Prostate gland (tissue), 2 donors: ENCODE measurements around the gene MITF. TPM values are rescaled to one million over a fixed set of nuclear protein-coding genes. Genes with fewer than 3 reads are reported as not detected.

Experiments used
- DNase-seq: peaks from one replicate; pipeline ENCODE4 v3.0.0-alpha.2; 2019; ENCODE audit warnings: low spot score
- H3K27ac ChIP-seq, 2 donors: fragments of 200-600 bp; sonication (generic); 2 replicates each; pipeline ENCODE4 v1.5.1; 2017 to 2019
- H3K27me3 ChIP-seq: fragments of 200-600 bp; sonication (generic); replicated peaks from 2 replicates; pipeline ENCODE4 v1.5.1; 2019; ENCODE audit not compliant: insufficient read depth
- H3K36me3 ChIP-seq, 2 donors: fragments of 200-600 bp; sonication (generic); 1 replicate in 1 of 2; 2 replicates in 1 of 2; pipeline versions ENCODE4 v1.5.1 to v1.8.1; 2017 to 2019
- H3K4me1 ChIP-seq: fragments of 200-600 bp; sonication (generic); replicated peaks from 2 replicates; pipeline ENCODE4 v1.5.1; 2019
- H3K4me3 ChIP-seq, 2 donors: fragments of 200-600 bp; sonication (generic); 2 replicates each; pipeline ENCODE4 v1.5.1; 2017 to 2019
- H3K9me3 ChIP-seq: fragments of 200-600 bp; sonication (generic); 2 replicates; pipeline ENCODE4 v1.5.1; 2017
- POLR2A ChIP-seq: fragments of 450-650 bp; IDR thresholded peaks from one replicate; pipeline ENCODE4 v1.6.1; 2016; ENCODE audit warnings: antibody characterized with exemption, mild to moderate bottlenecking
- POLR2AphosphoS5 ChIP-seq: sonication (generic); formaldehyde crosslinking; IDR thresholded peaks from one replicate; pipeline ENCODE4 v1.6.1; 2017; ENCODE audit warnings: antibody characterized with exemption
- WGBS: methylation state at CpG from one replicate; pipeline ENCODE4 v1.1.5; 2018; 5-methylcytosine and 5-hydroxymethylcytosine counted together
- intact Hi-C: fragments of 100-400 bp; cut with DNase I; formaldehyde crosslinking; loops from one replicate; pipeline ENCODE4 v1.14.2; 2022
- total RNA-seq, 2 donors: library from RNA; depleted of rRNA; stranded (reverse); fragments of >200 nt; gene quantifications; one replicate each; pipeline ENCODE4 v1.1.0, GENCODE V29; 2016
- TF ChIP-seq, protein P1 (sequence below), 4 experiments: fragments of 200-600 bp in 2 of 4; fragments of 450-650 bp in 2 of 4; sonication (generic) in 2 of 4; IDR thresholded peaks; 1 replicate in 3 of 4; 2 replicates in 1 of 4; pipeline ENCODE4 v1.5.1; 2016 to 2019; ENCODE audit warnings: antibody characterized with exemption in 4 of 4, mild to moderate bottlenecking in 2 of 4, moderate library complexity in 2 of 4

Gene MITF
- total RNA-seq, 2 donors from 2014 or later = 7.7 to 17.6 TPM

DNA sequence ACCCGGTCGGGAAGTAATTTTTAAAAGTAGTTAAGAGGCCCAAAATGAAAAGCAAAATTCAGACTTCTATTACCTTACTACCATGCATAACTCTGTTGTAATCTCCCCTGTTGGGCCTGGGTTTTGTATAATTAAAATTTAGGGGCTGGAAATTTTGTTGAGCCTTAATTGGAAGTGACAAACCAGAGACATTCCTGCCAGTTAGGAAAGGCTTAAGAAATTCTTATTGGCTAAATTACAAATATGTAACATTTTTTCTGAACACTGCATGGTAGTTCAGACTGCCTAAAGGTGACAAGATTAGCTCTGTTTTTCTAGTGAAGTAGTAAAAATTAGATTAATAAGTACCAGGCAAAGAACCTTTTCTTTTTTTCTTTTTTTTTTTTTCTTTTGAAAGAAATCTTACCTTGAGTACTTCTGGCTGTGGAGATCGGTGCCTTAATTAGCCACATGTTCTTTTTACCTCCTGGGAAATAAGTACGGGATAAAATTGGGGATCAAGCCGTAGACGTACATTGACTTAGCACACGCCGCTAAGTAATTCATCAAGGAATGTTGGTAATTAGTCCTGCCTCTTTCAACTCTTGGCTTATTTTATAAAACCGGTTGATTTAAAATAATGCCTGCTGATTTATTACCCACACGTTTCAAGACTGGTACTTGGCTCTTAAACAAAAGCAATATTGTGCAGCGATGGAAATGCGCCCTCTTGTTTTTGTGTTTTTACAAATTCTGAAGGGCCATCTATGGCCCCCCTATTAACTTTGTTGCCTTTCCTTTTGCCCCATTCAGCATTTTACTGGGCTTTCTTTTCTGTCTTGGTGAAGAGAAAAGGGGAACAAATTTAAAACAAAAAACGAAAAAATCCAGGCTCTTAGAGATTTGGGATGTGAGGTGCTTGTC lies 149.0 kb downstream of the MITF start:
- TF ChIP-seq POLR2A = no peak
- TF ChIP-seq POLR2AphosphoS5 = no peak
- TF ChIP-seq, protein P1, sequence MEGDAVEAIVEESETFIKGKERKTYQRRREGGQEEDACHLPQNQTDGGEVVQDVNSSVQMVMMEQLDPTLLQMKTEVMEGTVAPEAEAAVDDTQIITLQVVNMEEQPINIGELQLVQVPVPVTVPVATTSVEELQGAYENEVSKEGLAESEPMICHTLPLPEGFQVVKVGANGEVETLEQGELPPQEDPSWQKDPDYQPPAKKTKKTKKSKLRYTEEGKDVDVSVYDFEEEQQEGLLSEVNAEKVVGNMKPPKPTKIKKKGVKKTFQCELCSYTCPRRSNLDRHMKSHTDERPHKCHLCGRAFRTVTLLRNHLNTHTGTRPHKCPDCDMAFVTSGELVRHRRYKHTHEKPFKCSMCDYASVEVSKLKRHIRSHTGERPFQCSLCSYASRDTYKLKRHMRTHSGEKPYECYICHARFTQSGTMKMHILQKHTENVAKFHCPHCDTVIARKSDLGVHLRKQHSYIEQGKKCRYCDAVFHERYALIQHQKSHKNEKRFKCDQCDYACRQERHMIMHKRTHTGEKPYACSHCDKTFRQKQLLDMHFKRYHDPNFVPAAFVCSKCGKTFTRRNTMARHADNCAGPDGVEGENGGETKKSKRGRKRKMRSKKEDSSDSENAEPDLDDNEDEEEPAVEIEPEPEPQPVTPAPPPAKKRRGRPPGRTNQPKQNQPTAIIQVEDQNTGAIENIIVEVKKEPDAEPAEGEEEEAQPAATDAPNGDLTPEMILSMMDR (IDR thresholded peaks at IDR 0.05) = no peak
- H3K4me3 ChIP-seq = no peak overlapping the region
- no peak for DNase-seq
- intact Hi-C loops = no loop called here
- no peaks in the 10 kb centered on the region for H3K4me1 ChIP-seq
- H3K36me3 ChIP-seq = no peaks in the 10 kb centered on the region
- WGBS = 53% methylated on average over 13 of the region's 13 CpGs
- H3K9me3 ChIP-seq = no peaks in the 10 kb centered on the region
- H3K27ac ChIP-seq = no peak overlapping the region
- no peaks in the 10 kb centered on the region for H3K27me3 ChIP-seq

DNA sequence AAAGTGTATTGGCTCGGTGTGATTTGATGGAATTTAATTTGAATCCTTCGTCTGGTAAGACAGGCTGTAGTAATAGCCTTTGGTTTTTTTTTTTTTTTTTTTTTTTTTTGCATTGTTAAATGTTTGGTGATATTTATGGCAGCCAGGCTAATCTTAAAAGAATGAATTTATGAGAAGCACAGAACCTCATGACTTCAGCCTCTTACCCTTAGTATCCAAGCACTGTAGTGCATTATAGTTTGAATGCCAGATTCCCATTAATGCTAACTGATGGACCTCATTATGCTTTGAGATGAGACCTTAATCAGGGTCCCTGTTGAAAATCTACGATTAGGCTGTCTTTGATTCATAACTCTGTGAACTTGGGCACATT lies 149.7 kb downstream of the MITF start:
- H3K4me1 ChIP-seq = no peaks in the 10 kb centered on the region

DNA sequence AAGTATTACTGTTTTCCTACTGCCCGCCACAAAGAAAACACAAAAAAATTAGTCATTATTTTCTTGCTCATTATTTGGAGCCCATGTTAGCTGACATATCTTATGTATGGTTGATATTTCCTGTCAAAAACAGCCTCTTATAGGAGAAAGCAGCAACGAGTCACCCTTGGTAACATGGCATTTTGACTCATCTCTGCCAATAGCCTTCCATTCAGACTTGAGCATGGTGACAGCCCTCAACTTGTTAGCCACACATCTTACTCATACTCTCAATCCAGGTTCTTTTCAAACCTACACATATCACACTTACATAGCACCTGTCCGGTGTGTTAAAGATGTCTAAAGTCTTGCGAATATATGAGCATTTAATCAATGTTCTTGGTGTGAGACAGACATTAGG lies 150.8 kb downstream of the MITF start:
- Histone ChIP-seq H3K27ac (no peak overlapping the region), H3K36me3 (no peaks in the 10 kb centered on the region), H3K27me3 (no peaks in the 10 kb centered on the region), H3K4me1 (no peaks in the 10 kb centered on the region), H3K9me3 (no peaks in the 10 kb centered on the region), H3K4me3 (no peak overlapping the region)
- no peak for TF ChIP-seq POLR2A
- TF ChIP-seq POLR2AphosphoS5 = no peak
- TF ChIP-seq, protein P1 (IDR thresholded peaks at IDR 0.05) = no peak
- no peak for DNase-seq
- 94% methylated on average over 4 of the region's 4 CpGs for WGBS
- intact Hi-C loops = no loop called here

More for the DNA sequence above, 149.7 kb downstream of the MITF start:
- intact Hi-C loops = no loop called here
- H3K36me3 ChIP-seq = no peaks in the 10 kb centered on the region
- H3K9me3 ChIP-seq = no peaks in the 10 kb centered on the region
- no peak overlapping the region for H3K27ac ChIP-seq
- 55% methylated on average over 3 of the region's 3 CpGs for WGBS
- no peak for DNase-seq
- H3K27me3 ChIP-seq = no peaks in the 10 kb centered on the region
- TF ChIP-seq POLR2AphosphoS5 (no peak), POLR2A (no peak)
- TF ChIP-seq, protein P1 (IDR thresholded peaks at IDR 0.05) = no peak
- H3K4me3 ChIP-seq = no peak overlapping the region

DNA sequence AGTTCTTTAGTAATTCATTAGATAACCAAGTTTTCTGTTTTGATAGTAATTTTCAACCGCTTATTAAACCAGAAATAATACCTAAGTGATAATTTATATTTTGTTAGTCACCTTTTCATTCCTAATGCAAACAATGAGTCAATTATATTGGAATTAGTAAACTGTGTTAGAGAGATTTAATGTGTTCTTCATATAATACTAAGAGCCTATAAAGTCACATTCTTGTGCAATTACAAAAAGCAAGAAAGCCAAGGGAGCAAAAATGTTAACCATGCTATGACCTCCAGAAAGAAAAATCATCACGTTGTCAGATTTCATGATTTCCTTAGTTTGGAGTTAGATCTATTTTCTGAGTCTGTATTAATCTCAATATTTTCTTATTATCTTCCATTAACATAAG lies 151.4 kb downstream of the MITF start:
- H3K36me3 ChIP-seq = no peaks in the 10 kb centered on the region
- no peak for TF ChIP-seq POLR2AphosphoS5
- TF ChIP-seq, protein P1 (IDR thresholded peaks at IDR 0.05) = no peak
- no peak for TF ChIP-seq POLR2A
- no peak overlapping the region for H3K4me3 ChIP-seq
- intact Hi-C loops = no loop called here
- no peaks in the 10 kb centered on the region for H3K4me1 ChIP-seq
- no peak for DNase-seq
- no peak overlapping the region for H3K27ac ChIP-seq
- H3K9me3 ChIP-seq = no peaks in the 10 kb centered on the region
- H3K27me3 ChIP-seq = no peaks in the 10 kb centered on the region
- 69% methylated on average over 2 of the region's 2 CpGs for WGBS

DNA sequence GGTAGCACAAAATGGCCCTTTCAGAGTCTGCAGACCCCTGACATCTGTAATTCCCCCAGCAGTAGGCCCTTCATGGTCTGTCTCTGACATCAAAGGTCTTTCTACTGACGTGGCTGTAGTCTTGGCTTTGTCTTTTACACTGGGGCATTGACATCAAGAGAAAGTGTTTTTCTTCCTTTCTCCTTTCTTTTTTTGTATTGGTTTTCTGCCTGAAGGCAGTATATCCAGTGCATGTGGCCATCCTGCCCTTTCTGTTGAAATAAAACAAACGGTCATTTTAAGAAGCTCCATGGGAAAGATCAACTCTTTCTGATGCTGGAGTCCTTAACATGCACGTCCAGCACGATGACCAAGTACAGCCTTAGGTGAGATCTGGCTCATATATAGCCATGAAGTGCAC lies 153.4 kb downstream of the MITF start:
- H3K9me3 ChIP-seq = no peaks in the 10 kb centered on the region
- DNase-seq = no peak
- 93% methylated on average over 4 of the region's 4 CpGs for WGBS
- no peaks in the 10 kb centered on the region for H3K27me3 ChIP-seq
- TF ChIP-seq POLR2A (no peak), POLR2AphosphoS5 (no peak)
- H3K4me3 ChIP-seq = no peak overlapping the region
- H3K4me1 ChIP-seq = no peaks in the 10 kb centered on the region
- H3K36me3 ChIP-seq = no peaks in the 10 kb centered on the region
- intact Hi-C loops = no loop called here
- H3K27ac ChIP-seq = no peak overlapping the region
